22Rv1 (cell line): ENCODE results near the gene SLC7A7.

ENCODE experiments used
- CTCF ChIP-seq: fragments of 450-650 bp; IDR thresholded peaks from 2 replicates; pipeline ENCODE4 v1.5.1; 2017; ENCODE audit warnings: mild to moderate bottlenecking
- ZFX ChIP-seq: fragments of 450-650 bp; IDR thresholded peaks from 2 replicates; pipeline ENCODE4 v1.6.1; 2017; ENCODE audit warnings: antibody characterized with exemption, borderline replicate concordance

- no peak for TF ChIP-seq CTCF
- no peak for TF ChIP-seq ZFX
Measured at GRCh38 chr14:22837750-22838538, 22.7 kb upstream of the SLC7A7 start.
